ENCODE measurements around the gene ANKS6.

DNA sequence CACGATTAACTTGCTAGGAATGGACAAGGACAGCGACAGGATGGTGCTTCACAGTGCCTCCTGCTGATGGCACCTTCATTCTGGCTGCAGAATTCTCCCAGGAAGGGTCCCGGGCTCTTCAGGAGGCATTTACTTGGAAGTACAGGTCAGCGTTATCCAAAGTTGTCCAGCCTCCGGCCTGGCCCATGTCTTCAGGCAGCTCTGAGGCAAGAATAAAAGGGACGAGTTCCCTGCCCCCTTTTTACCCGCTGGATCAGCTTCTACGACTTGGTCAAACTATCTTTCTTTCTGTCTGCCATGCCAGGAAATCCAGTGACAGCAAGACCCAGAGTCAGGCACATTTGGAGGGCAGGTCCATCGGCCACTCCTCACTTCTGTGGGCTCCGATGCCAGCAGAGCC, 64.3 kb downstream of the ANKS6 start:
- TF ChIP-seq POLR2A (IDR thresholded peaks at IDR 0.05) (no peak), POLR2AphosphoS5 (IDR thresholded peaks at IDR 0.05) (no peak)
- TF ChIP-seq, protein P1, sequence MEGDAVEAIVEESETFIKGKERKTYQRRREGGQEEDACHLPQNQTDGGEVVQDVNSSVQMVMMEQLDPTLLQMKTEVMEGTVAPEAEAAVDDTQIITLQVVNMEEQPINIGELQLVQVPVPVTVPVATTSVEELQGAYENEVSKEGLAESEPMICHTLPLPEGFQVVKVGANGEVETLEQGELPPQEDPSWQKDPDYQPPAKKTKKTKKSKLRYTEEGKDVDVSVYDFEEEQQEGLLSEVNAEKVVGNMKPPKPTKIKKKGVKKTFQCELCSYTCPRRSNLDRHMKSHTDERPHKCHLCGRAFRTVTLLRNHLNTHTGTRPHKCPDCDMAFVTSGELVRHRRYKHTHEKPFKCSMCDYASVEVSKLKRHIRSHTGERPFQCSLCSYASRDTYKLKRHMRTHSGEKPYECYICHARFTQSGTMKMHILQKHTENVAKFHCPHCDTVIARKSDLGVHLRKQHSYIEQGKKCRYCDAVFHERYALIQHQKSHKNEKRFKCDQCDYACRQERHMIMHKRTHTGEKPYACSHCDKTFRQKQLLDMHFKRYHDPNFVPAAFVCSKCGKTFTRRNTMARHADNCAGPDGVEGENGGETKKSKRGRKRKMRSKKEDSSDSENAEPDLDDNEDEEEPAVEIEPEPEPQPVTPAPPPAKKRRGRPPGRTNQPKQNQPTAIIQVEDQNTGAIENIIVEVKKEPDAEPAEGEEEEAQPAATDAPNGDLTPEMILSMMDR (IDR thresholded peaks at IDR 0.05 in 8 of 11, conservative IDR thresholded peaks at IDR 0.05 in 3 of 11) = no peak

Measured in spleen (tissue), 7 donors.